C4-2B (cell line): ENCODE results near the gene OVCH1.

Experiments
- H3K27ac ChIP-seq: fragments of 450-650 bp; 2 replicates; pipeline ENCODE4 v1.5.1; 2017
- ZFX ChIP-seq: fragments of 450-650 bp; IDR thresholded peaks from 2 replicates; pipeline ENCODE4 v1.6.1; 2017
- TF ChIP-seq, protein P1 (sequence below): fragments of 450-650 bp; conservative IDR thresholded peaks from 2 replicates; pipeline ENCODE4 v1.5.1; 2017; ENCODE audit warnings: mild to moderate bottlenecking

OVCH1 gene

DNA sequence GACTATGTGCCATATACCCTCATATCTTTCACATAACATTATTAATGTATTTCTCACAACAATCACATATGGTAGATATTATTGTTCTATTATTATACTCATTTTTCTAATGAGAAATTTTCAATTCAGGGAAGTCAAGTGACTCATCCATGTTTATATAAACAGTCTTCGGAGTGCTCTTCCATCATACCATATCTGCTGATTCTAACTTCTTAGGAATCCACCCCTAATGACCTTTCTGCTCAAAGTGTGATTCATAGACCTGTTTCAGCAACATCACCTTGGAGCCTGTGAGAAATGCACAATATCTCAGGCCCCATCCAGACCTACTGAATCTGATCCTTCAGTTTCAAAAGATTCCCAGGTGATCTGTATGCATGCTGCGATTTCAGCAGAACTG is 39.8 kb upstream of the OVCH1 start:
- H3K27ac ChIP-seq, result no peak overlapping the region
- TF ChIP-seq, protein P1, sequence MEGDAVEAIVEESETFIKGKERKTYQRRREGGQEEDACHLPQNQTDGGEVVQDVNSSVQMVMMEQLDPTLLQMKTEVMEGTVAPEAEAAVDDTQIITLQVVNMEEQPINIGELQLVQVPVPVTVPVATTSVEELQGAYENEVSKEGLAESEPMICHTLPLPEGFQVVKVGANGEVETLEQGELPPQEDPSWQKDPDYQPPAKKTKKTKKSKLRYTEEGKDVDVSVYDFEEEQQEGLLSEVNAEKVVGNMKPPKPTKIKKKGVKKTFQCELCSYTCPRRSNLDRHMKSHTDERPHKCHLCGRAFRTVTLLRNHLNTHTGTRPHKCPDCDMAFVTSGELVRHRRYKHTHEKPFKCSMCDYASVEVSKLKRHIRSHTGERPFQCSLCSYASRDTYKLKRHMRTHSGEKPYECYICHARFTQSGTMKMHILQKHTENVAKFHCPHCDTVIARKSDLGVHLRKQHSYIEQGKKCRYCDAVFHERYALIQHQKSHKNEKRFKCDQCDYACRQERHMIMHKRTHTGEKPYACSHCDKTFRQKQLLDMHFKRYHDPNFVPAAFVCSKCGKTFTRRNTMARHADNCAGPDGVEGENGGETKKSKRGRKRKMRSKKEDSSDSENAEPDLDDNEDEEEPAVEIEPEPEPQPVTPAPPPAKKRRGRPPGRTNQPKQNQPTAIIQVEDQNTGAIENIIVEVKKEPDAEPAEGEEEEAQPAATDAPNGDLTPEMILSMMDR, result no peak
- no peak for TF ChIP-seq ZFX

DNA sequence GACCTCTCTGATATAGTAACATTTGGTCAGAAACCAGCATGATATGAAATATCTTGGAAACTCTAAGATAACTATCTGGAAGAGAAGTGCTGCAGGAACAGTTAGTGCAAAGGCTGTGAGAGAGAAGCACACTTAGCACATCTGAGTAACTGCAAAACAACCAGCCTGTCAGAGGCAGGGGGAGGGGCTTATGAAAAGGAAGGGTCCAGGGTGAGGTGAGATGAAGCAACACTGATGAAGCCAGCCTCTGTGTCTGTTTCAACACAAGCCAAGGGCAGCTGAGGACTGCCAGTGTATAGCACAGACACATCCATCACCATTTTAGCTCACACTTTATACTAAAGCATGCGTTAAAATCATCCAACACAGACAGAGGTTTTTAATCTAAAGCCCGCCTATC is 37.4 kb upstream of the OVCH1 start:
- H3K27ac ChIP-seq, result no peak overlapping the region
- no peak for TF ChIP-seq ZFX
- TF ChIP-seq, protein P1, result no peak

DNA sequence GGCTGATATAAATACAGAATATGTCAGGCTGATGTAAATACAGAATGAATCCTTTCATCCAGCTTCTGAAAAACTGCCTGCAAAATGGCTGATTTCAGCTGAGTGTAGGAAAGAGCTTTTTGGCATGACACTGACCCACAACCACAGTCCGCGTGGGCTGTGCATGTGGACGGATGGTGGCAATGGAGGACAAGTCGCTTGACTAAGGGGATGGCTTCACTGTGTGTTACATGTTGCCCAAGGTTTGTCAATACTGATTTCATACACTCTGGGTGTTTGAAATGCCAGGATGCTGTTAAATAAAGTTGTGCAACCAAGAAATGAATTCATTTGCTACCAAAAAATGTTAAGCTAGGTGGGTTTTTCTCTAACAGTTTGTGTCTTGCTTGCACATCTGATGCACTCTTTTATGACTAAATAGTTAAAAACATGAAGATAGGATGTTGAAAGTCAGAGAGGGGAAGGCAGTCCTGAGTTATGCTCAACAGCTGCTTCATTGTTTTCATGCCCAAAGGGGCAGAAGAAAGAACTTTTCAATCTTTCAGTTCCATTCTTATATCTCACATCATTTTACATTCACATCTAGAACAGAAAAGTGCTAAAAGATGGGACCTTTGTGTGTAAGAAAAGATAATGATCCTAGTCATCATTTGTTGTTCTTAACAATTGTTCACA is 36.5 kb upstream of the OVCH1 start:
- no peak for TF ChIP-seq ZFX
- TF ChIP-seq, protein P1, result no peak
- no peak overlapping the region for H3K27ac ChIP-seq

DNA sequence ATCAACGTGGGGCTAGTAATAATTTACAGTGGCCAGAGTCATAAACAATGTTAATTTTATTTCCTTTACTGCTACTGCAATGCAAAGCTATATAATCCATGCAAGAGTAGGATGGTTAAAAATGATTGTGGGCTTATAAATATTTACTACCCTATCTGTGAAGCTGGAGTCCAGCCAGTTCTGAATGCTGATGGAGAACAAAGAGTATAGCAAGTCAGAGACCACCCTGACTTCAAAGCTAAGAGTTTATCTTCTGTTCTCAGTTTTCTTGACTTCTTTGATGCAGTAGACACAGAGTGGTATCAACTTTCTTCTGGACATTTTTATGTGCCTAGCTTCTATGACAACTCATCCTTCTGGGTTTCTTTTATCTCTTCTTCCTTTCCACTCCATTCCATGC is 34.0 kb upstream of the OVCH1 start:
- TF ChIP-seq, protein P1, result no peak
- no peak for TF ChIP-seq ZFX
- H3K27ac ChIP-seq, result no peak overlapping the region

DNA sequence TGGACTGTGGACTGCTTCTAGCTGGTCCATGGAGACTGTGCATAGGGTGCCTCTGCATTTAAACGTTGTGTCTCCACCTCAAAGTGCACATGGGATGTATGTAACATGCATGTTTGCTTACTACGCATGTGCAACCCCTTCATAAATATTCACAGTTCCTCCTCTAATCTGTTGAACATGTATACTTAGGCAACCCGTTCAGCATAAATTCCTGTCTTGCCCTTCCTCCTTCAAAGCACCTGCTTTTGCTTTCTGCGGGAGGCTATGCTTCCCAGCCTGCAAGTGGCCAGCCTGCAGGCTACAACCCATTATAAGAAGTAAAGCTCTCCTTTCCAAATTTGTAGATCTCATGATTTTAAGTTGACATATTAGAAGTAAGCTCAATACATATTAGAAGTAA is 33.0 kb upstream of the OVCH1 start:
- TF ChIP-seq, protein P1, result no peak
- TF ChIP-seq ZFX, result no peak
- no peak overlapping the region for H3K27ac ChIP-seq

DNA sequence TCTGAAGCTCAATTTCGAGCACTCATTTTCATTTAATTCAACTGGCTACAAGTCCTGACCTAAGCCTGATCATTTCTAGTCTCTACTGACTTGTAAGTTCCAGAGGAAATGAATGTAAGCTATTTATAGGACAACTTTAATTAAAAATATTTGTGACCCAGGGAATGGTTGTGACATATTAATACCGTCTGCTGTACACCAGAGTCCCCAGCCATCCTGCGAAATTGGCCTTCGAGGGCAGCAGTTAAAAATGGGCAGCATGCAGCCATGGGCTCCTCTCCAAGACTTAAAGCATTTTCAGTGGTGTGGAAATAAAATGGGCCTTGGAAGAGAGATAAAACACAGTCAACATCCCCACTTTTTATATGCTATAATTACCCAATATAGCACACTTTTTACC is 30.7 kb upstream of the OVCH1 start:
- no peak overlapping the region for H3K27ac ChIP-seq
- TF ChIP-seq, protein P1, result no peak
- TF ChIP-seq ZFX, result no peak

DNA sequence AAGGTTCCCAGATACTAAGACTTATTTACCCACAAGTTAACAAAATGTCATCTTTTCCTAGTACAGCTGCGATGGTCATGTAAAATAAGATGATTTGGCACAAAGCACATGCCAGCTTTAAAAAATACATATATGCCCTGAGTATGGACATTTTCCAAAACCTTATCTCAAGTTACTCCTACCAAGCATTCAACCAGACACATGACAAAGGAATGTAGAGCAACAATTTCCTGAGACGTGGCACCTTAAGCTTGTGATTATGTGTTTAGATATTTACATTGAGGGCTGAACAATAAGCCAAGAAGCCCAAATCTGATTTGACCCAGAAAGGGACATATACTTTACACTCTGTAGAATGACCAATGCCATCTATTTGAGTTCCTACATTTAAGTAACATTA is 24.5 kb upstream of the OVCH1 start:
- no peak for TF ChIP-seq ZFX
- TF ChIP-seq, protein P1, result no peak
- no peak overlapping the region for H3K27ac ChIP-seq
